ENCODE results near the gene TRAK2.

GRCh38 chr2:201436141-201436540 lies 15.1 kb downstream of the TRAK2 start:
- TF ChIP-seq, protein P1, sequence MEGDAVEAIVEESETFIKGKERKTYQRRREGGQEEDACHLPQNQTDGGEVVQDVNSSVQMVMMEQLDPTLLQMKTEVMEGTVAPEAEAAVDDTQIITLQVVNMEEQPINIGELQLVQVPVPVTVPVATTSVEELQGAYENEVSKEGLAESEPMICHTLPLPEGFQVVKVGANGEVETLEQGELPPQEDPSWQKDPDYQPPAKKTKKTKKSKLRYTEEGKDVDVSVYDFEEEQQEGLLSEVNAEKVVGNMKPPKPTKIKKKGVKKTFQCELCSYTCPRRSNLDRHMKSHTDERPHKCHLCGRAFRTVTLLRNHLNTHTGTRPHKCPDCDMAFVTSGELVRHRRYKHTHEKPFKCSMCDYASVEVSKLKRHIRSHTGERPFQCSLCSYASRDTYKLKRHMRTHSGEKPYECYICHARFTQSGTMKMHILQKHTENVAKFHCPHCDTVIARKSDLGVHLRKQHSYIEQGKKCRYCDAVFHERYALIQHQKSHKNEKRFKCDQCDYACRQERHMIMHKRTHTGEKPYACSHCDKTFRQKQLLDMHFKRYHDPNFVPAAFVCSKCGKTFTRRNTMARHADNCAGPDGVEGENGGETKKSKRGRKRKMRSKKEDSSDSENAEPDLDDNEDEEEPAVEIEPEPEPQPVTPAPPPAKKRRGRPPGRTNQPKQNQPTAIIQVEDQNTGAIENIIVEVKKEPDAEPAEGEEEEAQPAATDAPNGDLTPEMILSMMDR (conservative IDR thresholded peaks at IDR 0.05 in 1 of 2, IDR thresholded peaks at IDR 0.05 in 1 of 2; ENCODE audit: extremely low read depth in 1 of 2, insufficient read depth in 1 of 2, low read depth in 1 of 2, low read length in 2 of 2): no peak
- no peak for TF ChIP-seq EZH2 (IDR thresholded peaks at IDR 0.05; ENCODE audit: borderline replicate concordance, low read length)

Measured in mammary epithelial cell (primary cell).